GM12892 (cell line): ENCODE measurements around the gene ABCC6.
"Not testable (repeated sequence)": the region's sequence is repeated elsewhere in the genome, so short reads cannot be mapped to it uniquely, and the experiment has no call there.

Source experiments
- DNase-seq: peaks from one replicate; pipeline ENCODE4 v3.0.0; 2011; ENCODE audit not compliant: insufficient read length
- FAIRE-seq: peaks from 2 replicates; lab custom pipeline; 2011; peaks lifted over from hg19 to GRCh38; lab: Jason Lieb, UNC
- POLR2A ChIP-seq: IDR thresholded peaks from 2 replicates; pipeline ENCODE4 v1.6.1; 2011; ENCODE audit warnings: low read depth, low read length, control low read depth
- POLR2AphosphoS5 ChIP-seq: IDR thresholded peaks from 2 replicates; pipeline ENCODE4 v1.6.1; 2011; ENCODE audit warnings: low read depth, low read length, control low read depth
- TAF1 ChIP-seq: IDR thresholded peaks from 2 replicates; pipeline ENCODE4 v1.6.1; 2011; ENCODE audit warnings: low read depth, mild to moderate bottlenecking, control low read depth, low read length, borderline replicate concordance

ABCC6 gene

DNA sequence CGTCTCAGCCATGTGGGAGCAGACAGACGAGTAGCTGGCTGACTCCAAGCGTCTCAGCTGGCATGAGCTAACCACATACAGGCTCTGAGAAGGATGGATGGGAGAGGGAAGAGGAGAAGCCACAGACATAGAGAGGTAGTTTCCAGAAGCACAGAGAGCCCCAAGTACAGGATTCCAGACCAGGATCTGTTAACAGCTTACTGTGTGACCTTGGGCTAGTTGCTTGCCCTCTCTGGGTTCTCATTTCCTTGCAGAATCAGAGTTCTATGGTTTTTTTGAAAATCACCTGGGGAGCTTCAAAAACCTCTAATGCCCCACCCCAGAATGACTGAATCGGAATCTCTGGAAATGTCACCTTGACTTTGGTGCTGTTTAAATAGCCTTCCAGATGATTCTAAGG is 60.2 kb downstream of the ABCC6 start:
- DNase-seq (no peak), FAIRE-seq (no peak)
- TF ChIP-seq POLR2AphosphoS5, result no peak
- TF ChIP-seq TAF1, result no peak
- no peak for TF ChIP-seq POLR2A

DNA sequence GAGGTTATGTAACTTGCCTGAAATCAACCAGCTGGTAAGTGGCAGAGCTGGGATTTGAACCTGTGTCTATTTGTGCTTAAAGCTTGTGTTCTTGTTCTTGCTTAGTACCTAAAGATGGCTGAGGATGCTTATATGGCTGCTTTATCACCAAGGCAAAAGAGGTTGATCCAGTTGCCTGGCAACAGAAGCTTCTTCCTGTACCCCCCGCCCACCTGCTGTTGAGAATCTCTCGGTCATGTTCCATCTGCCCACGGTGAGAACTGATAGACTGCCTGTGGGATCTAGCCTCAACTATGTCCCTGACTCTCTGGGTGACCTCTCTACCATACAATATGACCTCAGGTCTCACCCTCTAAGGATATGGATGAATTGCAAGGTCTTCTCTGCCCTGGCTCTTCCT is 60.7 kb downstream of the ABCC6 start:
- DNase-seq, result no peak
- no peak for FAIRE-seq
- no peak for TF ChIP-seq POLR2AphosphoS5
- no peak for TF ChIP-seq POLR2A
- no peak for TF ChIP-seq TAF1

DNA sequence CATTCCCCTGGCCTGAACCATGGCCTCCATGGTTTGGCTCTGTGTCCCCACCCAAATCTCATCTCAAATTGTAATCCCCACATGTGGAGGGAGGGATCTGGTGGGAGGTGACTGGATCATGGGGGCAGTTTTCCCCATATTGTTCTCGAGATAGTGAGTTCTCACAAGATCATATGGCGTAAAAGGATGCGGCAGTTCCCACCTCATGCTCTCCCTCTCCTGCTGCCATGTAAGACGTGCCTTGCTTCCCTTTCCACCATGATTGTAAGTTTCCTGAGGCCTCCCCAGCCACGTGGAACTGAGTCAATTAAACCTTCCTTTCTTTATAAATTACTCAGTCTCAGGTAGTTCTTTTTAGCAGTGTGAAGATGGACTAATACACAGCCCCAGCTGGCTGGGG is 61.5 kb downstream of the ABCC6 start:
- not testable (repeated sequence) for DNase-seq, FAIRE-seq

- TF ChIP-seq TAF1 (no peak), POLR2A (no peak), POLR2AphosphoS5 (no peak)
- FAIRE-seq, result no peak
- no peak for DNase-seq
Measured at GRCh38 chr16:16161319-16161718, 62.0 kb downstream of the ABCC6 start.

- no peak for DNase-seq
- TF ChIP-seq TAF1 (no peak), POLR2A (no peak), POLR2AphosphoS5 (no peak)
- no peak for FAIRE-seq
Measured at GRCh38 chr16:16159662-16160061, 63.6 kb downstream of the ABCC6 start.

DNA sequence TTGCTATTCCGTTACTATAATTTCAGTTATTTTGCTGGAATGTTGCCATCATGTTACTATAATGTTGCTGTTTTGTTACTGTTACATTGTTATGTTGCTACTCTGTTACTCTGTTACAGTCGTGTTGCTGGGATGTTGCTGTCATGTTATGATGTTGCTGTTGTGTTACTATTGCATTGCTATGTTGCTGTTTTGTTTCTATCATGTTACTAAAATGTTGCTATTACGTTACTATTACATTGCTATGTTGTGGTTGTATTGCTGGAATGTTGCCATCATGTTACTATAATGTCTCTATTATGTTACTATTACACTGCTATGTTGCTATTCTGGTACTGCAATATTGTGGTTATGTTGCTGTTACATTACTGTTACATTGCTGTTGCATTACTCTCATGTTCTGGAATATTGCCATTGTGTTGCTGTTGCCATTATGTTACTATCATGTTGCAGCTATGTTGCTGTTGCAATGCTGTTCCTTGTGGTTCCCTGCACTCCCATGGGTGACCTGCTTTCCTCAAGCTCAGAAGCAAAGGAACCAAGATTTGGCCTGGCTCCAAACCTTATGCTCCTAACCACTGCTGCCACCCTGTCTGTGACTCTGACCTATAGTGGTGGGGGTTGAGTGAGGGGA is 64.4 kb downstream of the ABCC6 start:
- FAIRE-seq, result no peak
- TF ChIP-seq TAF1 (no peak), POLR2AphosphoS5 (no peak), POLR2A (no peak)
- DNase-seq, result no peak

DNA sequence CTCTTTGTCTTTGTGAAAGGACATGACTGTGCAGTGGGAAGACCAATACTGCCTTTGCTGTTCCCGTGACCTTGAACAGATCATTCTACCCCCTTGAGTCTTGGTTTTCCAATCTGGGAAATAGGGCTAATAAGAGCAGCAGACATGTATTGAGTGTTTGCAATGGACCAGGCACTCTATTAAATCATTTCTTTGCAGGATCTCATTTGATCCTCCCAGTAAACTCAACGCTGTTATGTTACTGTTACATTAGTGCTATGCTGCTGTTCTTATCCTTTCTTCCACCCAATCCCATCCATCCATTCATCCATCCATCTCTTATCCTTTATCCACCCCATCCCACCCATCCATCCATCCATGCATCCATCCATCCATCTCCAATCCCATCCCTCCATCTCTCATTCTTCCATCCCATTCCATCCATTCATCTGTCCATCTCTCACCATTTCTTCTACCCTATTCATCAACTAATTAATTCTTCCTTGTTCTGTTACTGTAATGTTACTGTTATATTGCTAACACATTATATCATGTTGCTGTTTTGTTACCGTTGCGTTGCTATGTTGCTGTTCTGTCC is 65.1 kb downstream of the ABCC6 start:
- DNase-seq, result no peak
- no peak for FAIRE-seq
- TF ChIP-seq POLR2A, result no peak
- TF ChIP-seq POLR2AphosphoS5, result no peak
- no peak for TF ChIP-seq TAF1

GRCh38 chr16:16157166-16157565 is 66.1 kb downstream of the ABCC6 start:
- no peak for FAIRE-seq
- TF ChIP-seq TAF1 (no peak), POLR2A (no peak), POLR2AphosphoS5 (no peak)
- no peak for DNase-seq

DNA sequence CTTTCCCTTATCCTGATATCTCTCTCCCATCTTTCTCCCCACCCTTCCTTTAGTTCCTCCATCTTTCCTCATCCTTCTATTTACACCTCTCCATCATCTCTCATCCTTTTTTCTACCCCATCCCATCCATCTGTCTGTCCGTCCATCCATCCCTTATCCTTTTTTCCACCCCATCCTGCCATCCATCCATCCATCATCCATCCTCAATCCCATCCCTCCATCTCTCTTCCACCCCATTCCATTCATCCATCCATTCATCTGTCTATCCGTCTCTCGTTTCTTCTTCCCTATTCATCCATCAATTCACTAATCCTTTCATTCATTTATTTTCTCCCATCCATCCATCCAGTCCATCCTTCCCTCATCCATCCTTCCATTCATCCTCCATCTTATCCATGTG is 68.1 kb downstream of the ABCC6 start:
- FAIRE-seq (no peak), DNase-seq (no peak)
- TF ChIP-seq TAF1 (no peak), POLR2A (no peak), POLR2AphosphoS5 (no peak)

GRCh38 chr16:16154281-16154951 is 68.9 kb downstream of the ABCC6 start:
- no peak for DNase-seq

GRCh38 chr16:16153000-16153399 is 70.3 kb downstream of the ABCC6 start:
- not testable (repeated sequence) for DNase-seq, FAIRE-seq

More at GRCh38 chr16:16154281-16154951, 68.9 kb downstream of the ABCC6 start:
- no peak for TF ChIP-seq POLR2A
- no peak for TF ChIP-seq TAF1
- TF ChIP-seq POLR2AphosphoS5, result no peak
- FAIRE-seq, result no peak

- DNase-seq, result no peak
- TF ChIP-seq POLR2A, result no peak
- TF ChIP-seq TAF1, result no peak
- TF ChIP-seq POLR2AphosphoS5, result no peak
- FAIRE-seq, result no peak
Measured at GRCh38 chr16:16151315-16151714, 72.0 kb downstream of the ABCC6 start.
